CD8-positive, alpha-beta memory T cell (primary cell): ENCODE data around the gene DIO3. TPM values are rescaled to one million over a fixed set of nuclear protein-coding genes. Genes with fewer than 3 reads are reported as not detected.

Experiments
- CTCF ChIA-PET: fragments of 350-600 bp; sonication (Branson Sonifier 250); formaldehyde crosslinking; loops from one replicate; lab custom pipeline; 2021; ENCODE audit warnings: antibody characterized with exemption; lab: Charles Lee
- POLR2A ChIA-PET: fragments of 350-600 bp; sonication (Branson Sonifier 250); formaldehyde crosslinking; loops from one replicate; lab custom pipeline; 2021; ENCODE audit warnings: antibody characterized with exemption; lab: Charles Lee
- DNase-seq, 5 donors: peaks; one replicate each; pipeline versions ENCODE4 v3.0.0 to v3.0.0-alpha.2; 2020 to 2022; ENCODE audit warnings: mixed read lengths in 1 of 5
- H3K27ac ChIP-seq: one replicate; pipeline ENCODE4 v1.7.0; 2013; ENCODE audit warnings: low read depth, mild to moderate bottlenecking, low read length, moderate library complexity
- H3K27me3 ChIP-seq: 2 replicates; pipeline ENCODE4 v1.7.0; 2013; ENCODE audit warnings: low read length, mild to moderate bottlenecking; ENCODE audit not compliant: insufficient read depth, poor library complexity, severe bottlenecking
- H3K36me3 ChIP-seq: 2 replicates; pipeline ENCODE4 v1.7.0; 2013; ENCODE audit warnings: mild to moderate bottlenecking, low read length, moderate library complexity; ENCODE audit not compliant: insufficient read depth
- H3K4me1 ChIP-seq: 2 replicates; pipeline ENCODE4 v1.7.0; 2013; ENCODE audit warnings: mild to moderate bottlenecking, low read length, moderate library complexity; ENCODE audit not compliant: insufficient read depth
- H3K4me3 ChIP-seq: 2 replicates; pipeline ENCODE4 v1.7.0; 2013; ENCODE audit warnings: mild to moderate bottlenecking, low read length
- H3K9me3 ChIP-seq: 2 replicates; pipeline ENCODE4 v1.7.0; 2013; ENCODE audit warnings: mild to moderate bottlenecking, low read length
- H3K27ac Mint-ChIP-seq, 8 donors: one replicate each; pipeline ENCODE4 v1.8.0; 2020 to 2021; ENCODE audit warnings: mixed read lengths in 8 of 8, mild to moderate bottlenecking in 6 of 8, inconsistent platforms in 3 of 8, moderate library complexity in 3 of 8
- H3K27me3 Mint-ChIP-seq, 2 donors: one replicate each; pipeline ENCODE4 v1.8.0; 2020 to 2021; ENCODE audit warnings: mixed read lengths in 2 of 2, mild to moderate bottlenecking in 1 of 2, moderate library complexity in 1 of 2
- H3K36me3 Mint-ChIP-seq, 3 donors: one replicate each; pipeline ENCODE4 v1.8.0; 2020 to 2021; ENCODE audit warnings: mixed read lengths in 3 of 3, inconsistent platforms in 1 of 3, mild to moderate bottlenecking in 1 of 3
- H3K4me1 Mint-ChIP-seq, 3 donors: one replicate each; pipeline ENCODE4 v1.8.0; 2020 to 2021; ENCODE audit warnings: mixed read lengths in 3 of 3, inconsistent platforms in 1 of 3, mild to moderate bottlenecking in 1 of 3
- H3K4me3 Mint-ChIP-seq, 7 donors: one replicate each; pipeline ENCODE4 v1.8.0; 2020 to 2021; ENCODE audit warnings: mixed read lengths in 7 of 7, mild to moderate bottlenecking in 6 of 7, moderate library complexity in 4 of 7, inconsistent platforms in 2 of 7
- H3K9me3 Mint-ChIP-seq, 5 donors: one replicate each; pipeline ENCODE4 v1.8.0; 2020 to 2022; ENCODE audit warnings: mixed read lengths in 5 of 5, mild to moderate bottlenecking in 3 of 5, moderate library complexity in 2 of 5, inconsistent platforms in 1 of 5
- polyA plus RNA-seq: library from polyadenylated mRNA; unstranded; fragments of 300-500 nt; fragmentation: Illumina TruSeq; gene quantifications from one replicate; pipeline ENCODE4 v1.2.3, GENCODE V29; 2021
- total RNA-seq, 2 experiments: library from RNA; stranded (reverse); gene quantifications; one replicate each; pipeline ENCODE4 v1.2.3, GENCODE V29; 2021

The DIO3 gene
- total and polyA plus RNA-seq, 3 experiments from 2014 or later = not detected

- no peak for DNase-seq
- H3K27ac Mint-ChIP-seq = no peak overlapping the region
- CTCF ChIA-PET = no interaction called here
These were observed 40.5 kb downstream of the DIO3 start for GRCh38 chr14:101601606-101602465.

DNA sequence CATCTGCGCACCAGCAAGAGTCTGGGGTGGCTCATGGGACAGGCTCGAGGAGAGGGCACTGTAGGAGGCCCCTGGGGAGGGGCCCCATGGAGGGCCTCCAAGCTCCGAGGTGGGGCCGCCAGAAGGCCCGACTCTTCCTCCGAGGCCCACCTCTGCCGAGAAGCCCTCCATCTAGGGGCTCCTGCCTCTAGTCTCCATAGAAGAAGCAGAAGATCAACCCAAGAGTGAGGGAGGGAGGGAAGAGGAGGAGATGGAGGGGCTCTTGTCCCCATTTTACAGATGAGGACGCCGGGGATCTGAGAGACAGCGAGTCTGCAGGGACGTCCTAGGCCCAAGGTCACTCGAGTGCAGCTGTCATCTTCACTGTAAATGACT, 41.2 kb downstream of the DIO3 start:
- Mint-ChIP-seq H3K27me3 (peaks cover 19 to 24% of the 10 kb centered on the region in 2 donors), H3K4me1 (peaks cover 8 to 14% (median 13%) of the 10 kb centered on the region in 3 donors), H3K36me3 (peaks cover 0 to 5% (median 2%) of the 10 kb centered on the region in 3 donors), H3K9me3 (no peaks in the 10 kb centered on the region), H3K27ac (no peak overlapping the region), H3K4me3 (no peak overlapping the region)
- POLR2A ChIA-PET = no interaction called here
- Histone ChIP-seq H3K9me3 (no peaks in the 10 kb centered on the region), H3K27ac (no peak overlapping the region), H3K36me3 (no peaks in the 10 kb centered on the region), H3K4me3 (no peak overlapping the region), H3K4me1 (peaks cover 18% of the 10 kb centered on the region), H3K27me3 (no peaks in the 10 kb centered on the region)
- CTCF ChIA-PET = no interaction called here
- DNase-seq = no peak

More at GRCh38 chr14:101601606-101602465, 40.5 kb downstream of the DIO3 start:
- Mint-ChIP-seq H3K4me1 (peaks cover 12 to 21% (median 19%) of the 10 kb centered on the region in 3 donors), H3K9me3 (no peaks in the 10 kb centered on the region), H3K27me3 (peaks cover 18 to 22% of the 10 kb centered on the region in 2 donors), H3K36me3 (peaks cover 0 to 5% (median 2%) of the 10 kb centered on the region in 3 donors), H3K4me3 (no peak overlapping the region)
- Histone ChIP-seq H3K4me1 (peaks cover 24% of the 10 kb centered on the region), H3K36me3 (no peaks in the 10 kb centered on the region), H3K27me3 (no peaks in the 10 kb centered on the region), H3K27ac (no peak overlapping the region), H3K4me3 (no peak overlapping the region), H3K9me3 (no peaks in the 10 kb centered on the region)
- POLR2A ChIA-PET = no interaction called here

GRCh38 chr14:101603096-101603495, 41.8 kb downstream of the DIO3 start:
- H3K27ac Mint-ChIP-seq = no peak overlapping the region
- H3K27me3 Mint-ChIP-seq = peaks cover 18 to 26% of the 10 kb centered on the region in 2 donors
- no peak overlapping the region for H3K27ac ChIP-seq
- H3K9me3 Mint-ChIP-seq = no peaks in the 10 kb centered on the region
- no peak for DNase-seq
- no peaks in the 10 kb centered on the region for H3K36me3 ChIP-seq
- peaks cover 12% of the 10 kb centered on the region for H3K4me1 ChIP-seq
- H3K4me1 Mint-ChIP-seq = peaks cover 3 to 8% (median 6%) of the 10 kb centered on the region in 3 donors
- H3K4me3 ChIP-seq = no peak overlapping the region
- ChIA-PET CTCF (no interaction called here), POLR2A (no interaction called here)
- H3K36me3 Mint-ChIP-seq = peaks cover 0 to 5% (median 2%) of the 10 kb centered on the region in 3 donors
- H3K27me3 ChIP-seq = no peaks in the 10 kb centered on the region
- no peaks in the 10 kb centered on the region for H3K9me3 ChIP-seq
- no peak overlapping the region for H3K4me3 Mint-ChIP-seq

DNA sequence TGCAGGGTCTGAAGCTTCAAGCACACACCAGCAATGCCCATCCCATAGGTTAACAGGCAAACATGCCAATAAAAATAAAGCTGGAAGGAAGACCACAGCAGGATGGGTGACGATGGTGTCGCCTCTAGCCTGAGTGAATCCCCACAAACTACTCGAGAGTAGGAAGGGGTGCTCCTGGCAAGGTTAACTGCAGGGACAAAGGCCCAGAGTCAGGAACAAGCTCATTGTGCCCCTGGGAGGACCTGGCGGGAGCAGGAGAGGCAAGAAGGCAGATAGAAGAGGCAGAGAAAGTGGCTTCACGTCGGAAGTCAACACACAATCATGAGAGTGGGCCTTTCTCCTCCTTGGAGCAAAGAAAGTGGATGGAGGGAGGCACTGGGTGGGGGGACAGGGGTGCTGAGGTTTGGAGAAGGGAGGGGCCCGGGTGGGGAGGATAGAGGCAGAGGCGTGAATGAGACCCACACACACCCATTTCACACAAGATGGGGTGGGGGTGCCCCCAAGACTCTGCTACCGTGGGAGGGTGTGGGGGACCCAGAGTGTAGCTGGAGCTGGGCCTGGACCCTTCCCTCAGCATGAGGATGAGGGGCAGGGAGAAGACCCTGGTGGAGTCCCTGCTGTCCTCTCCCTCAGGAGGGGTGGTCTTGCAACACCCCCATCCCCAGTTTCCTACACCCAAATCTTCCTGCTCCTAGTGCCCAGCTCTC, 43.1 kb downstream of the DIO3 start:
- H3K9me3 ChIP-seq = no peaks in the 10 kb centered on the region
- ChIA-PET POLR2A (no interaction called here), CTCF (no interaction called here)
- H3K27me3 ChIP-seq = peaks cover 4% of the 10 kb centered on the region
- no peaks in the 10 kb centered on the region for H3K36me3 ChIP-seq
- no peaks in the 10 kb centered on the region for H3K9me3 Mint-ChIP-seq
- H3K4me3 Mint-ChIP-seq = no peak overlapping the region
- no peaks in the 10 kb centered on the region for H3K4me1 Mint-ChIP-seq
- no peaks in the 10 kb centered on the region for H3K4me1 ChIP-seq
- H3K4me3 ChIP-seq = no peak overlapping the region
- peaks cover 0 to 5% (median 2%) of the 10 kb centered on the region in 3 donors for H3K36me3 Mint-ChIP-seq
- no peak overlapping the region for H3K27ac Mint-ChIP-seq
- peaks cover 28 to 38% of the 10 kb centered on the region in 2 donors for H3K27me3 Mint-ChIP-seq
- no peak for DNase-seq
- H3K27ac ChIP-seq = no peak overlapping the region

DNA sequence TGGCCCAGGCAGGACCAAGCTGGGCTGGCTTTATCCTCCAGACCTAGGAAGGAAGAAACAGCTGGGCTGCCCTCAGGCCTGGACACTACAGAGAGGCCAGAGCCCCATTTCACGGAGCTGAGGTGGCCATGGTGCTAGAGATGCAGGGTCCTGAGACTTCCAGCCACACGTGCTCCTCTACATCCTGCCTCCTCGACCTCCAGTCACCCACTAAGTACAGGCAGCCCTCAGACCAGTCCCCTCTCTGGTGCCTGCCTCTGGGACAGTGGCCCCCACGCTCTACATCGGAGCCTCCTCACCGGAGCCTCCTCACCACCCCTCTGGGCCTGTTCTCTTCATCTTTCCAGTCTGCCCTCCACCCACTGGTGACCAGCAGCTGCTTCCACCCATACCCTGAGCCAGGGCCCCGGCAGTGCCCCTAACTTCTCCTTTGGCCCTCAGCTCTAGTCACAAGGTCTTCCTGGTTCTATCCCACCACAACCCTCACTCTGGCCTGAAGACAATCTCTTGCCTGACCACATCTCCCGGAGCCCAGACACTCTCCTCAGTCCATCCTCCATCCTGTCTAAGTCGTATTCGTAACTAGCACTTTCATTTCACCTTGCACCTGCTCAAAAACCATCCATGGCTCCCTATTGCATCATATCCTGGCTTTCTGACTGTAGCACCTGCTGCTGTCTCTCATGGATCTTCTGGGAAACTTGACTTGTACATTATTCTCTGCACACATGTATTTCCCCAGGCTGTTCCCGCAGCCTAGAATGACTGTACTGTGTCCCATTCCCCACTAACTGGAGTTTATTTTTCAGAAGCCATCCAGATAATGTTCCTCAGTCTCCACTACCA, 43.9 kb downstream of the DIO3 start:
- no peaks in the 10 kb centered on the region for H3K9me3 ChIP-seq
- ChIA-PET CTCF (no interaction called here), POLR2A (no interaction called here)
- no peaks in the 10 kb centered on the region for H3K4me1 ChIP-seq
- H3K27me3 ChIP-seq = peaks cover 4% of the 10 kb centered on the region
- peak overlapping the region in 2 of 8 donors; percentile 1 to 7 for H3K27ac Mint-ChIP-seq
- no peak overlapping the region for H3K4me3 ChIP-seq
- no peaks in the 10 kb centered on the region for H3K4me1 Mint-ChIP-seq
- DNase-seq = no peak
- no peaks in the 10 kb centered on the region for H3K36me3 ChIP-seq
- peaks cover 28 to 43% of the 10 kb centered on the region in 2 donors for H3K27me3 Mint-ChIP-seq
- no peaks in the 10 kb centered on the region for H3K9me3 Mint-ChIP-seq
- no peak overlapping the region for H3K4me3 Mint-ChIP-seq
- peaks cover 0 to 5% (median 2%) of the 10 kb centered on the region in 3 donors for H3K36me3 Mint-ChIP-seq
- no peak overlapping the region for H3K27ac ChIP-seq

DNA sequence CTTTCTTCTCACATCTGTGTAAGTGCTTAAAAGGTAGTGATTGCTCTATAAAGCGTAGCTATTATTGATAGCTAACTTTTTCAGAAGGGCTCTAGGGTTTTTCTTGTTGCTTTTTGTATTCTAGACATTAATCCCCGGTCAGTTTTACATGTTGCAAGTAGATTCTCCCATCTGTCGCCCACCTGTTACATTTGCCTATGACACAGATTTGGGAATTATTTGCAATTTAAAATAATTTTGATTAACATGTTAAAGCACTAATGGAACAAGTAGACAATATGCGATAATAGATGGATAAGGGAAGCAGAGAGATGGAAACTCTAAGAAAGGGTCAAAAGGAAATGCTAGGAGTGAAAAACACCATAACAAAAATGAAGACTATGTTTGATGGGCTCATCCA, 44.5 kb downstream of the DIO3 start:
- Mint-ChIP-seq H3K27me3 (peaks cover 29 to 49% of the 10 kb centered on the region in 2 donors), H3K4me1 (no peaks in the 10 kb centered on the region), H3K9me3 (no peaks in the 10 kb centered on the region), H3K4me3 (no peak overlapping the region), H3K27ac (no peak overlapping the region), H3K36me3 (peaks cover 0 to 5% (median 2%) of the 10 kb centered on the region in 3 donors)
- Histone ChIP-seq H3K4me3 (no peak overlapping the region), H3K4me1 (no peaks in the 10 kb centered on the region), H3K27ac (no peak overlapping the region), H3K36me3 (no peaks in the 10 kb centered on the region), H3K9me3 (no peaks in the 10 kb centered on the region), H3K27me3 (peaks cover 4% of the 10 kb centered on the region)
- POLR2A ChIA-PET = no interaction called here
- CTCF ChIA-PET = no interaction called here
- no peak for DNase-seq
